HG03095 (cell line): ENCODE measurements around the gene DEAF1.
"Not testable (repeated sequence)": the region's sequence is repeated elsewhere in the genome, so short reads cannot be mapped to it uniquely, and the experiment has no call there.

Experiments
- ATAC-seq: cut with Tn5 transposase; IDR thresholded peaks from one replicate; pipeline ENCODE4 v1.9.1; 2021; ENCODE audit warnings: moderate library complexity; ENCODE audit not compliant: unreplicated experiment

The DEAF1 gene

DNA sequence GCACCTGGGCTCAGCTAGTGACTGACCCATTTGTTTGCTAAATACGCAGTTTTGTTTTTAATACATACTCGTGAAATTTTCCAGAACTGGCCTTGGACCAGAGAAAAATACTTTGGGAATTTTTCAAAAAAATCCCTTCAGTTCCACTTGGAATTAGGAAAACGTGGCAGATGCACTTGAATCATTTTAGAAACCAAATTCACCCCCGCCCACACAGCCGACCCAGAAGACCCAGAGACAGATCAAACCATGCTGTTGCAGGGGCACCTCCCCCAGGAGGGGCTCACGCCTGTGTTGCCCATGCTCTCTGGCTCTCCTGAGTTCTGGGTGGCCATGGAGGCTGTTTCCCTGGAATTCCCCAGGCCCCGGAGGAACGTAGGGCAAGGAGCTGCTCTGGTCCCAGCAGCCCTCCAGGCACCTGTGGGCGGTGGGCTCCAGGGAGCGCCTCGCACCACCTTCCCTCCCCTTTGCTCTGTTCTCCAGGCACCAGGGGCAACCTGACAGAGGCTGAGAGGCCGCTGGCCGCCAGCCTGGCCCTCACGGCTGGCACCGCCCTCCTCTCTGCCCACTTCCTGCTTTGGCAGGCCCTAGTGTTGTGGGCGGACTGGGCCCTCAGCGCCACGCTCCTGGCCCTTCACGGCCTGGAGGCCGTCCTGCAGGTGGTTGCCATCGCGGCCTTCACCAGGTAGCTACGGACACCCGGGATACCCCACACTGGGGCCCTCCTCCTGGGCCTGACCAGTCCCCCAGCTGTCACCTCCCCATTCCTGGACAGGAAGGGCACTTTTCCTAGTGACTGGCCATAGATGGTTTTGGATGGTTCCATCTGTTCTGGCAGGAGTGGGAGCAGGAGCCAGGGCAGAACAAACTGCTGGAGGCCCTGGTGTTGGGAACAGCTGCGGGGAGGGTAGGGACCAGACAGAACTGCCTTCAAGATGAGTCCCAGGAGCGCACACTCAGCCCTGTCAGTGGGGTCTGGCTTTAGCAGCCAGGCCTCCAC, 7.7 kb upstream of the DEAF1 start:
- ATAC-seq: no peak

- ATAC-seq: no peak
Observed at GRCh38 chr11:701741-702461, 6.9 kb upstream of the DEAF1 start.

DNA sequence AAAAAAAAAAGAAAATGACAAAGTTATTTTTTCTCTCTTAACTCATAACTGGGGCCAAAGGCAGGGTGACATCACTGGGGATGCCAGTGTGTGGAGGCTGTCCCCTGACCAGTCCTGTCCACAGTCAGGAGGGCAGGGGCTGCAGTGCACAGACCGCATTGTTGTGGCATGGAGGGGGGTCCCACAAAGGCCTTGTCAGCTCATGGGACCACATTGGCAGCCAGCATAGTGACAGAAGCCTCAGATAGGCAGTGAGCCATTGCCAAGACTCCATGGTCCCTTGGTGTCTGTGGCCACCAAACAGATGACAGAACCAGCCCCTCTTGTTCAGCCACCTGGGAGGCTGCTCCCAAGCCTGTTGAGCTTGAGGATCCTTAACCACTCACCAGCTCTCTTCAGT, 4.7 kb upstream of the DEAF1 start:
- no peak for ATAC-seq

DNA sequence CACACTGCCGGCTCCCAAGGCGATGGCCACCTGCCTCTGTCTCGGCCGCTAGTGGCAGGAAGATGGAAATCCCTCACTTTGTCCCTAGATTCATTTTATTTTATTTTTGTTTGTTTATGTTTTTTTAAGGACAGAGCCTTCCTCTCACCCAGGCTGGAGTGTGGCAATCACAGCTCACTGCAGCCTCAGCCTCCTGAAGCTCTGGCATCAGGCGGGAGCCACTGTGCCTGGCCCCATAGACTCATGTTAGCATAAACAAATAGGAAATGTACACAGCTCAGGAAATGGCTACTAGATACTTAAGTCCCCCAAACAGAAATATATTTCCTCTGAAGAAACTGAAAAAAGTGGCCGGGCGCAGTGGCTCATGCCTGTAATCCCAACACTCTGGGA, 4.1 kb upstream of the DEAF1 start:
- ATAC-seq: no peak

DNA sequence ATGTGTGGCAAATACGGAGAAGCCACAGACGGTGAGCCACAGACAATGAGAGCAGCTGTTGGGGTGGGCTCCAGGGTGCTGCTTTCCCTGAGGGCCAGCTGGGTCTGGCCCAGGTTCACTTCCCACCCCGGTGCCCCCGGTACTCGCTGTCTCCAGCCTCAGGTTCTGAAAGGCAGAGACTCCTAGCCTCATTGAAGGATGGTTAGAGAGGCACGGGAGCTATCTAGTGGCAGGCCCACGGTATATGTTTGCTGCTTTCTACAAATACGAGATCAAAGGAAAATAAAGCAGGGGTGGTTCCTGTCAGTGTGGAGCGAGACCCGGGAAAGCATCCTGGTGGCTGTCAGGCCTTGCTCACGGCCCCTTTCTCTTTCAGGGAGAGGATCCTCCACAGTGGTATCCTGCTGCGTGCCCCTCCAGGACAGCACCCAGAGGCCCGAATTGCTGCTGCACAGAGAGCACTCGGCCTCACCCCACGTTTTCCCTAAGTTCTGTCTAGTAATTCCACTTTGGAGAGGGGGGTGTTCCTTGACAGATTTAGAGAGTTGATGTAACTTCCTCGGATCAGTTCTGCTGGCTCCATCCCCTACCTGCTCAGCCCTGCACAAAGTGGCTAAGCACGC, 3.6 kb upstream of the DEAF1 start:
- ATAC-seq: no peak

DNA sequence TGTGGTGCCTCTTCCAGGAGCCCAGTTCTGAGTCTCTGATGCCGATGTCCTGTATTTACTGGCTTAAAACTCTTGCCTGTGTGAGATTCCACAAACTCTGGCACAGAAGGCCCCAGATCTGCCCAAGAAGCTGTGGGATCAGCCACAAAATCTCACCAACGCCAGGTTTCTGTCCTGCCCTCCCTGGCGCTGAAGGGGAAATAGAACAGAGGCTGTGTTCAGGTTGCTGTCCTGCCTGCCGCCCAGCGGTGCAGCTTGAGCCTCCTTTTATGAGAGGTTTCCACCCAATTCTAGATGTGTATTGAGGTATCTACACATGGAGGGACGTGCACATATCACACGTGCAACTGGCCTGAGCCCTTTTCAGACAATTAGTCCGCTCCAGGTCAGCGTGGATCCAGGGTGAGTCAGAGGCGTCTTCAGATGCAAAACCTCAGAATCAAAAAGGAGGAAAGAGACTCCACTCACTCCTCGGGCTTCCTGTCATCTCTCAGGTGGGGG, 2.8 kb upstream of the DEAF1 start:
- no peak for ATAC-seq

GRCh38 chr11:696955-697491, 2.0 kb upstream of the DEAF1 start:
- ATAC-seq: no peak

DNA sequence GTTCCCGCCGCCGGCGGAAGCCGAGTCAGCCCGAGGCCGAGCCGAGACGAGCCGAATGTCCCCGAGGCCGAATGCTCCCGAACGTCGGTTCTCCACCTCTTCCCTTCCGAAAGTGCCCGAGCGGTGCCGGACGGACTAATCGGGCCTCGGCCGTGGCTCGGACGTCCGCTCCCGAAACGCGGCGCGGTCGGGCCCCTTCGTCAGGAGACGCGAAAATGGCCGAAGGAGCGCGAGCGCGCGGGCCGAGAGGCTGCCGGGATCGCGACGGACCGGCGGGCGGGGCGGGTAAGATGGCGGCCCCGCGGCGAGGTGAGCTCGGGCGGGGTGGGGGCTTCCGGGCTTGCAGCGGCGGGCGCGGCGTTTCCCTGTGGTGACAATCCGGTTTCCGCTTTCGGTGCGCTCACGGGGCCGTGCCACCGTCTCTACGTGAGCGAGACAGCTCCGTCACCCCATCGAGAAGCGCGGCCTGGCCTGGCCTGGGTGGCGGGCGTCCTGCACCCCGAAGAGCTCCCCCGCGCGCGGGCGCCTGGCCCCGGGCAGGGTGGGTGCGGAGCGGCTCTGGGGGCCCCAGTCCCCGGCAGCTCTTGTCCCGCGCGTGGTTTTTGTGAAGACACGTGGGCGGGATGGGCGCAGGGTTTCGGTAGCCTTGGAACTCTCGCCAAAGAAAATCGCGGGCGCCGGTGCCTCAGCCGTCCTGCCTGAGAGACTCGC, 671 bp upstream of the DEAF1 start, which contains the start of gene TMEM80:
TSS of gene TMEM80 (plus strand) at position 279 of the 711 bp plus-strand sequence. CDS start at position 291, 12 bp downstream.
- ATAC-seq: peak; percentile 56

- no peak for ATAC-seq
Observed at GRCh38 chr11:695288-695537, 191 bp upstream of the DEAF1 start.

DNA sequence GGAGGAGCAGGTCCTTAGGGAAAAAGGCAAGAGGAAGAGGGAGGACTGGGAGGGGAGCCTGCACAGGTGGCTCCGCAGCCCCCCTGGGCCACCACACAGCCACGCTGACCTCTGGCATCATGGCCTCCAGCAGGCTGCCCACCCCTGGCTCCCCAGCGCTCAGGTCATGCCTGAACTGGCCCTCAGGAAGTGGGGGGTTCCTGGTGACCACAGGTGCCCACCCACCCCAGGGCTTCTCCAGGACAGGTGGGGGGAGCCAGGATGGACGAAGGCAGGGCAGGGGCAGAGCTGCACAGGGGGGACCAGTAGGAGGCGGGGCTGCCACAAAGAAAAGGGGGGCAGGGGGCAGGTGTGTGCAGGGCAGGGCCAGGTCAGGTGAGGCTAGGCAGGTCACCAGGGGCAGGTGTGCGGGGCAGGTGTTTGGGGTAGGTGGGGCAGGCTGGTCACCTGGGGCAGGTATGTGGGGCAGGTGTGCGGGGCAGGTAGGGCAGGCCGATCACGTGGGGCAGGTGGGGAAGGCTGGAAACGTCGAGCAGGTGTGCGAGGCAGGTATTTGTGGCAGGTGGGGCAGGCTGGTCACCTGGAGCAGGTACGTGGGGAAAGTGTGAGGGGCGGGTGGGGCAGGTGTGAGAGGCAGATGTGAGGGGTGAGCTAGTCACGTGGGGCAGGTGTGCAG, 997 bp downstream of the DEAF1 start:
- ATAC-seq: no peak

DNA sequence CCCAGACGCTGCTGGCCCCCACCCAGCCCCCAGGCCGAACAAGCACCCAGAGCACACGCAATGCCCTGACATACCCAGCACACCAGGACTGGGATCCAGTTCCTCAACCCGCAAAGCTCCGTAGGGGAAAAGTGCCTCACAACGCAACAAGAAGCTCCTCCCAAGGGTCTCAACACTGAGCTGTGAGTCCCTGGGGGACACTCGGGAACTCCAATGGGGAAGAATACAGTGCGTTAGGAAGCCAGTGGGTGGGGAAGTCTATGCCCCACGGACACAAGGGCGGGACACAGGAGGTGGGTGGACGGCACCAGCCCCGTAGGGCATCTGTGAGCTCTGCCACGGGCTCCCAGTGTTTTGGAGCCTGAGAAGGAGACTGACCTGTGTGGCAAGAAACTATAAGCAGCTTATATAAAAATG, 1.6 kb downstream of the DEAF1 start:
- ATAC-seq: no peak

GRCh38 chr11:692824-693414, 2.1 kb downstream of the DEAF1 start:
- no peak for ATAC-seq

DNA sequence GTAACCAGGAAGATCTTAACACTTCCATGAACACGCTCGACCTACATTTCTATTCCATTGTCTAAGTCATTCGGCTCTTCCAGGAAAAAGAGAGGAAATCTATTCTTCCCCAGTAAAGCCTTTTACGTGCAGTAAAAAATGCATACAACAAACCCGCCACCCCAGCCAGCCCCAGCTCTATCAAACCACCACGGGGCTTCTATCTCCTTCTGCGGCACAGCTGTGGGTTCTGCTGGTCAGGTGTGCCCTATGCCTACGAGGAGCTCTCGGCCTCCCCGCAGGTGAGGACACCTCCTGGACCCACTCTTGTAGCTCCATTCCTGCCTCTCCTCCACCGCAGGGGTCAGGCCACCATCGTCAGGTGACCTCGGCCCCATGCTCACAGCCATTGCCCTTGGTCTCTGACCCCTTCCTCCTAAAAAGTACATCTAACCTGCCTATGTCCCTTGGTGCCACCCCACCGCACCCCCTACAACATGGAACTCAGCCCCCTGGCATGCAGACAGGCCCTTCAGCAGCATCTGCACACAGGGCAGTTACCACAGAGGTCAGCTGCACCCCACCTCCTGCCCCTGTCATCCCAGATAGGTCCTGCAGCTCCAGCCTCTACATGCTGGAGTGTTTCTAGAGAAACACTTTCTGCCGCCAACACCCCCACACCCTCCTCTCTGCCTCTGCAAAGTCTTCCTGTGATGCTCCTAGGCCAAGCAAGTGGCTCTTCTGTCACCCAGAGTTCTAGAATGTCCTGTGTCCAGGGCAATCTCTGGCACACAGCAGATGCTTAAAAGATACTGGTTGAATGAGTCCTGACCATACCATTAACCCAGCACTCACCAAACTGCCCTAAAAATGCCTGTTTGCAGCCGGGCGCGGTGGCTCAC, 3.1 kb downstream of the DEAF1 start:
- ATAC-seq: no peak

DNA sequence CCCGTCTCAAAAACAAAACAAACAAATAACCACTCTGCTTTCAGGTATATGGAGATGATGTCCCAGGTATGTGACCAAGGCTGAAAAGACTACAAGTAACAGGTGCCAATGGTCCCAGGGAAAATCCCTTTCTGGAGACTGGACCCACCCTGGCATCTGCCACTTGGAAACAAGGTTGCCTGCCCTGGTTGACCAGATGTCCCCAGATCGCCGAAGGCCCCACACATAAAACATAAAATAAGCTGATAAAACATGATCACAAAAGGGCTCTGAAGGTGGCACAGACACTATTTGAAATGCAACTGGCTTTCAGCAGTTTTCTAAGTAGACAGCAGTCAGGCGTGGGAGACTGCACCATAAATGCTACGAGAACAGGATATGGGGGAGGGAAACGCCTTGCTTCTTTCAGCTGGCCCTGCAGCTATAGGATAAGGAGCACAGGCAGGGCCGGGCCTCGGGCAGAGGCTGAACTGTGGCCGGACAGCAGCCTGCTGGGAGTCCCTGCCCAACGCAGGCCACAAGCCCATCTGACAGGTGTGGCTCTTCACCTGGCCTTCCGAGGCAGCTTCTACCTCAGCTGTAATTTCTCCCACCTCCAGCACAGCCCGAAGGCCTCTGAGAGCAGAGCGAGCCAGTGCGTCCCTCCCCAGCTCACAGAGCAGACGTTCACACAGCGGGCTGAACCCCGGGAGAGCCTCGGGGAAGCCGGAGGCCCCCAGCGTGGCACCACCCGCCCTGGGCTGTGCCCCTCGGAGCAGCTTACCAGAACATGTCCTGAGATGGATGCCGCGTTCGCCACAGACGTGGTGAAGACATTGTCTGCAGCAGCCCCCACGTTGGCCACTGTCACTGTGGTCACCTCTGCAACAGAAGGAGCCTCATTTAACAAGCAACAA, 4.0 kb downstream of the DEAF1 start:
- ATAC-seq: no peak

GRCh38 chr11:690244-690643, 4.8 kb downstream of the DEAF1 start:
- ATAC-seq: not testable (repeated sequence)

DNA sequence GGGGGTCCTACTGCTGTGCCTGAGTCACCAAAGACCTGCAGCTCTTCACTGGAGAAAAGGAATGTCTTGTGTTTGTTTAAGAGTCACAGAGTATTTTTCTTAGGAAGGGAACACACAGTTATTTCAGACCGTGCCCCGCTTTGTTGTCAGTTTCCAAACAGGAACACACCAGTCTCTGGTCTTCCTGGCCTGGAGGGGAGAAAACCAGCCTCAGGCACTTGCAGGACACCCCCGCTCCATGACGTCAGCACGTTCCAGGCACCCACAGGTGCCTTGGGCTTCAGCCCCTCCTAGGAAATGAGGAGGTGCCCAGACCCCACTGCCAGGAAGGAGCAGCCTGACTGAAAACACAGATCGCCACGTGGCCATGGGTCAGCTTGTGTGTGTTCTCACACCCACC, 5.4 kb downstream of the DEAF1 start:
- no peak for ATAC-seq

- ATAC-seq: no peak
Observed at GRCh38 chr11:688681-689080, 6.3 kb downstream of the DEAF1 start.

GRCh38 chr11:687751-688150, 7.3 kb downstream of the DEAF1 start:
- ATAC-seq: no peak
